ENCODE results near the gene RAB34. TPM values are rescaled to one million over a fixed set of nuclear protein-coding genes. Genes with fewer than 3 reads are reported as not detected.

RAB34 gene
- total and polyA plus RNA-seq, 8 donors = 79.4 to 213 (median 189) TPM

GRCh38 chr17:28686296-28686695 is 31.4 kb downstream of the RAB34 start:
- no peak overlapping the region for H3K27ac ChIP-seq
- no peak for ATAC-seq
- intact Hi-C loops (cut with DNase I) = no loop called here
- H3K4me1 ChIP-seq = no peaks in the 10 kb centered on the region
- no peak overlapping the region for H3K4me3 ChIP-seq
- no peak for DNase-seq
- no peaks in the 10 kb centered on the region for H3K9me3 ChIP-seq
- H3K36me3 ChIP-seq = peaks cover 0 to 100% of the 10 kb centered on the region in 2 donors
- no peak for TF ChIP-seq CTCF (IDR thresholded peaks at IDR 0.05)
- H3K27me3 ChIP-seq = no peaks in the 10 kb centered on the region

- peaks cover 0 to 100% of the 10 kb centered on the region in 2 donors for H3K36me3 ChIP-seq
- intact Hi-C loops (cut with DNase I) = no loop called here
Observed at GRCh38 chr17:28685366-28685765, 32.3 kb downstream of the RAB34 start.

GRCh38 chr17:28684963-28685362 is 32.7 kb downstream of the RAB34 start:
- ATAC-seq (no peak), DNase-seq (peak in 2 of 4 donors; percentile 53 to 79)
- Histone ChIP-seq H3K4me1 (no peaks in the 10 kb centered on the region), H3K27ac (no peak overlapping the region), H3K27me3 (no peaks in the 10 kb centered on the region), H3K9me3 (no peaks in the 10 kb centered on the region), H3K36me3 (peaks cover 0 to 100% of the 10 kb centered on the region in 2 donors), H3K4me3 (no peak overlapping the region)
- no peak for TF ChIP-seq CTCF (IDR thresholded peaks at IDR 0.05)
- intact Hi-C loops (cut with DNase I) = no loop called here

More at GRCh38 chr17:28685366-28685765, 32.3 kb downstream of the RAB34 start:
- H3K4me1 ChIP-seq = no peaks in the 10 kb centered on the region
- H3K27me3 ChIP-seq = no peaks in the 10 kb centered on the region
- no peaks in the 10 kb centered on the region for H3K9me3 ChIP-seq
- ATAC-seq = no peak
- TF ChIP-seq CTCF (IDR thresholded peaks at IDR 0.05) = no peak
- no peak for DNase-seq
- no peak overlapping the region for H3K4me3 ChIP-seq
- H3K27ac ChIP-seq = no peak overlapping the region

GRCh38 chr17:28682655-28683054 is 35.0 kb downstream of the RAB34 start:
- H3K36me3 ChIP-seq = peaks cover 0 to 100% of the 10 kb centered on the region in 2 donors
- intact Hi-C loops (cut with DNase I) = no loop called here

GRCh38 chr17:28675980-28676379 is 41.7 kb downstream of the RAB34 start:
- TF ChIP-seq CTCF (IDR thresholded peaks at IDR 0.05) = no peak
- intact Hi-C loops (cut with DNase I) = no loop called here

More at GRCh38 chr17:28682655-28683054, 35.0 kb downstream of the RAB34 start:
- H3K4me3 ChIP-seq = no peak overlapping the region
- no peaks in the 10 kb centered on the region for H3K27me3 ChIP-seq
- H3K9me3 ChIP-seq = no peaks in the 10 kb centered on the region
- DNase-seq (no peak), ATAC-seq (no peak)
- H3K4me1 ChIP-seq = no peaks in the 10 kb centered on the region
- no peak overlapping the region for H3K27ac ChIP-seq
- TF ChIP-seq CTCF (IDR thresholded peaks at IDR 0.05) = no peak

More at GRCh38 chr17:28675980-28676379, 41.7 kb downstream of the RAB34 start:
- H3K27me3 ChIP-seq = no peaks in the 10 kb centered on the region
- no peaks in the 10 kb centered on the region for H3K4me1 ChIP-seq
- ATAC-seq = peak; percentile 21
- H3K36me3 ChIP-seq = peaks cover 8 to 100% of the 10 kb centered on the region in 2 donors
- no peak overlapping the region for H3K4me3 ChIP-seq
- no peak overlapping the region for H3K27ac ChIP-seq
- H3K9me3 ChIP-seq = no peaks in the 10 kb centered on the region
- no peak for DNase-seq
